ENCODE data around the gene ISCA2.

The ISCA2 gene

DNA sequence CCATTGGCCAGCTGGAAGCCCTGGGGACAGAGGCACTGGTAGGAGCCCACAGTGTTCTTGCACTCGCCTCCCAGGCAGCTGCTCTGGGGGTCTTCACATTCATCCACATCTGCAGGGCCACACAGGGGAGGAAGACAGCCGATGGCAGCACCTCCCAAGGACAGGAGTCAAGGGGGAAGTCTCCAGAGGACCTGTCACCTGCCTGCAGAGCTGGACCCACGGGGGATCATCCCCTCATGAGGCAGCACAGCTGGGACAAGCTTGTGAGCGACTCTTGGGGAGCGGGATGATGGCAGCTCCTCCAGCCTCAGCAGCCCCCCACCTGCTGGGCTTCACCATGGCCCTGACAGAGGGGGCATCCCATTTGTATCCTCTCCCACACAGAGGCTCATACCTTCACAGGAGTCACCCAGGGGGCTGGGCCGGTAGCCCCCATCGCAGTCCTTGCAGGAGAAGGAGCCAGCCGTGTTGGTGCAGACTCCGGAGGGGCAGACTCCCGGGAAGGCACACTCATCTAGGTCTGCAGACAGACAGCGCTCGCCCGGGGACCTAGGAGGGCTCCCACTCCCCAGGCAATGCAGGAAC lies 15.4 kb downstream of the ISCA2 start:
- DNase-seq, result no peak

DNA sequence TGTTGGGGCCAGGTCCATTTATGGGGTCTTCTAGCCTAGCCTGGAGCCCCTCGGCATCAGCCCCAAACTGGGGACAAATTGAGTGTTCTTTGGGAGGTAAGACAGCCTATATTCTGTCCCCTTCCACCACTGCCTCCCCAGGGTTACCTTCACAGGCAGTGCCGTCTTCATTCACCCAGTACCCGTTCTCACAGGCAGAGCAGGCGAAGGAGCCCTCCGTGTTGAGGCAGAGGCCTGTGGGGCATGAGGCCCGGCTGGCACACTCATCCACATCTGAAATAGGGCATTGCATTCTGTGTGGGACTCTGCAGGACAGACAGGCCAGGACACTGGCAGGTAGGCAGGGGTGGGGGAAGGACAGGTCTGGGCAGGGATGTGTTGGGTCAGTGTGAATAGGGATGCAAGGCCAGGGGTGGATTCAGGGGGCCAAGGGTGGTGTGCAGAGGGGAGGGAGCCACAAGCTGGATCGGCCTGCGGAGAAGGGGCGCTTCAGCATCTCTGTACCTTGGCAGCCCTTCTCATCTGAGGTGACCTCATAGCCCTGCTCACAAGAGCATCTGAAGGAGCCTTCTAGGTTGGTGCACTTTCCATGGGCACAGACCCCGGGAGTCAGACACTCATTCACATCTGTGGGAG lies 16.1 kb downstream of the ISCA2 start:
- DNase-seq, result no peak

DNA sequence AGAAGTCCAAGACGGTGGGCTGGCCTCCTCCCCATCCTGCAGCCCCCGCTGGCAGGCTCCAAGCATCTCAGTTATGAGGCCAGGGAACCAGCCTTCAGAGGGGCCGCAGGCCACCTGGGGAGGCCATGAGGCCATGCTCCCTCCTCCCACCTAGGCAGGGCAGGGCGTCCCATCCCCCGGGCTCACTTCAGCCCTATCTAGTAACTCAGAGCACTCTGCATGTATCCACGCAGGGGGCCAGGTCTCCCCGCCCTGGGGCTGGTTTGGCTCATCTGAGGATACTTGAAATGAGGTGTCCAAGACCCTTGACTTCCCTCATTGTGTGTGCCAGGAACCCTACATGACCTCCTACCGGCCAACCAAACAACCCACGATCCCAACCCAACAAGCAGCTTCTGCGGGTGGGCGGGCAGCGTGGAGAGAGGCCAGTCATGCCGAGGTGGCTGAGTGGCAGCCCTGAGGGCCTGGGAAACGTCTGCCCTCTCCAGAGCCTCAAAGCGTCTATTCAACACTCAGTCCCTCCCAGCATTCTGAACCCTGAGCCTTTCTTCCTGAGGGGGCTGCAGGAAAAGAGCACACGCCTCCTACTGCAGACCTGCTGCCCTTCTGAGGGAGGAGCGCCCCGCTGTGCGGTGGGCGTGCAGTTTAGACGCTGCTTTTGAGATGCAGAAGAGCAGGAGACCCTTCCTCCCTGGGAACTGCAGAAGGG lies 16.8 kb downstream of the ISCA2 start:
- DNase-seq, result no peak

DNA sequence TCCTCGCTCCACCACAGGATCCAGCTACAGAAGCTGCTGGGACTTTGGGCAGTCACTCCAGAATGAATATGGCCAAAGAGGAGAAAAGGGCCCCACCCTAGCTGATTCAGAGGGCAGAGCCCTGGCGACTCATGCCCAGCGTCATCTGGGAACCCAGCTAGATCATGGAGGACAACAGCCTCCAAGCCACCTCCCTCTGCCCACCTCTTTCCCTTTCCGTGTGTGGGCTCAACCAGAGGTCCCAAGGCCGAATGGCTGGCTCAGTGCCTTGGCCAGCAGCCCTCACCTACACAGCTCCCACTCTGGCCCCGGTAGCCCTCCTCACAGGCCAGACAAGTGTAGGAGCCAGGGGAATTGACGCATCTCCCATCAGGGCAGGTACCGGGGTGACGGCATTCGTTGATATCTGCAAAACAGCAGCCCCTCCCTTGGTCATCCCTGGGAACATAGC lies 17.4 kb downstream of the ISCA2 start:
- no peak for DNase-seq

DNA sequence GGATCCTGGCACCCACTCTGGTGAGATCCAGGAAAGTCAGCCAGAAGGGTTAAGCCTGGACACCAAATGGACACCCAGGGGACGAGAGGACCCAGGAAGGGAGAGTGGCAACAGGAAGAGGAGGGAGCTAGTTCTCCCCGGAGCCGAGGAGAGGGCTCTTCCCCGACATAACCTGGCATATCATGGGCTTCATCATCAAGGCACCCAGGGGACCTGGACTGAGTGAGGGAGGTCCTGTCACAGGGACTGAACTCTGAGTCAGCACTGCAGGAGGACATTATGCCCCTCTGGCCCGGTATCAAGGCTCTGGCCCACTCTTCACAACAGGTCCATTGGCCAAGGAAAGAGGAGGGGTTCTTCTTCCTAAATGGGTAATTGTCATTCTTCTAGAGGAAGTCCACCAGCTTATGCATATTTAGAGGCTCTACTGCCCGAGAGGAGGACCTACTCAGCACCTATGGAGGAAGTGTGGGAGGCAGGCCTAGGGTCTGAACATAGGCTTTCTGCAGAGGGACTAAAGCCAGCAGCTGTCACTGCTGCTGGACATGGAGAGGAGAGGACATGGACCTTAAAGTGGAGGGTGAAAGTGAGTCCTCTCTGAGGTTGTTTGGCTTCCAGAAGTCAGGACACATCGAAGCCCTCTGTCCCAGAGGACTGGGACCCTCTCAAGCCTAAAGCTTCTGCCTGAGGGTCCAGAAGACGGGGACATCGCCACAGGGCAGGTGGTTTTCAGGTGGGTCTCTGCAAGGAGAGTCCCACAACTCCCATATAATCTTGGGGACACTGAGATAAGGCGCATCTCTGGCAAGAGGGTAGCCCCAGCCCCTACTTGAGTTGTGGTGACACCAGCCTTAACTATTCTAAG lies 18.6 kb downstream of the ISCA2 start:
- DNase-seq, result no peak

DNA sequence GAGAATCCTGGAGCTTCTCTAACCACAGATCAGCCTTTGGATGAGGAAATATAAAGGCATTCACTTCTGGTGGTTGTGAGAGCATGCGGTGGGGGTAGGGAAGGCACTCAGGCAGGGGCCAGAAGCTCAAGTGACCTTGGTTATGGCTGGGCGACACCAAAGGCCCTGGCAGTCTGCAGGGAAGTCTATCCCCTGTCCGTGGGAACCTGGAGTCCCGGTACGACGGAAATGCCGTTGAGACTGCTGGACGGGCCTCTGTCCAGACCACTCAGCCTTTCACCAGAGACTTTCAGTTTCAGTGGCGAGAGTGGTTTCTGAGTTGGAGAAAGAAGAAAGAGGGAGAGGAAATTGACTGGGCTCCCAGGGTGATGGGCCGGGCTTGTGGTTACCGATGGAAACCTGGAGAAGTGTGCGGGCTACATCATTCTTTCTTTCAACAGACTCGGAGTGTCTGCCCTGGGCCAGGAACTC lies 20.9 kb downstream of the ISCA2 start:
- DNase-seq, result no peak

DNA sequence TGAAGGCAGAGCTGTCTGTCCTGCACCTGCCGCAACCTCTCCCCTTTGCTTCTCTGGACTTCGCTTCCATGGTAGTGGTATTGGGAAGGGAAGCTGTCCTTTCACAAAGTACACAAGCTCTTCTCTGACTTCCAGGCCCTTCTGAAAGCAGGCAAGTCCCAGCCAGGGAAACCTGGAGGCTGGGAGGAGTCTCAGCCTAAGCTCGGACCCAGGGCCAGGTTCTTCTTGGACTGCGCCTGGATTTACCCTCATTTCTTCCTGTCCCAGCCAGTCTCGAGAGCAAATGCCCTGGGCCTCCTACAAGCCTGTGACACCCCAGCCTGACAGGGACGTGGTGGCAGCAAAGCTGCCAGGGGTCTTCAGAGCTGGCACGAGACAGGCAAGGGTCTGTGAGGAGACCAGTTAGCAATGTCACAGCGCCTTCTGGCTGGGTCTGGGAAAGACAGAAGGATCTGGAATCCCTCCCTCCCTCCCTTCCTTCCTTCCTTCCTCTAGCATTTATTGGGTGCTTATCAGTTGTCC lies 22.4 kb downstream of the ISCA2 start:
- DNase-seq, result no peak

DNA sequence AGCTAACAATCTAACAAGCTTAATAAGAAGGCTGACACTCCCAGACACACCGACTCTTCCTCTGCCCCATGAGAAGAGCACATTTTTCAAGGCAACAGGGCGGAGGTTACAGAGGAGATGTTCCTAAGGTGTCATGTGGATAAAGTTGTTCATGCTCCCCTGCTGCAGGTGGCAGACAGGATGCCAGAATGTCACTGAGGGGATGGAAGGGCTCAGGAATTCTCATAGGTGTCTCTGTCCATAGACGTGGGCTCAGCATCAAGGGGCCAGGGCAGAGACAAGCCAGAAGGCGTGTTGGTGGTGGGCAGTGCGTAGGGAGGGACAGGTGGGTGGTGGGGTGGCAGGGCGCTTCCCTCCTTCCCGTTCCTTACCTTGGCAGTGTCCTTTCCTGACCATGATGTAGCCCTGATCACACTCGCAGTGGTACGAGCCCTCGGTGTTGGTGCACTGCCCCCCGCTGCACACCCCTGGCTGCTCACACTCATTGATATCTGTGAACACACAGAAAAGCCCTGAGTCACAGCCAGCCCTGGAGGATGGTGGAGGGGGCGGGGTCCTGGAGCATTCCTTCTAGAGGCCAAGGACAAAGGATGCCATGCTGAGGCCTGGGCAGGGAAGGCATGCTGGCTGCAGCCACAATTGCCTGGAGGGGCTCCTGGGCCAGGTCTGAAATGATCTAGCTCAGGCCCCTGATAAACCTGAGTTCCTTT lies 23.0 kb downstream of the ISCA2 start:
- no peak for DNase-seq

DNA sequence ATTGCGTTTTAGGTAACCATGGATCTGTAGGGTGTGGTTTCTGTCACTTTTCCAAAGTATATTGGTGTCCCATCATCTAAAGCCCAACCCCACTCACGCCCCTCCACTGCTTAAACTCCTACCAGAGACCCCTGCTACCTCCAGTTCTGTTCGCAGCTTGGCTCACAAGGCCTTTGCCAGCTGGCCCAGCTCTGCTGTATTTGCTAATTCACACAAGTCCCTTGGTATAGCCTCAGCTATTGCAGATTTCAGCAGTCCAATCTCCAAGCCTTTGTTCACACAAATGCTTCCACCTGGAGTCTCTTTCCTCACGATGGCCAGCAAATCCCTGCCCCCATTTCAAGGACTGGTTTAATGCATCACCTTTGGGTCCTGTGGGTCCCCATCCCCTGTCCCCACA lies 24.2 kb downstream of the ISCA2 start:
- DNase-seq, result no peak

DNA sequence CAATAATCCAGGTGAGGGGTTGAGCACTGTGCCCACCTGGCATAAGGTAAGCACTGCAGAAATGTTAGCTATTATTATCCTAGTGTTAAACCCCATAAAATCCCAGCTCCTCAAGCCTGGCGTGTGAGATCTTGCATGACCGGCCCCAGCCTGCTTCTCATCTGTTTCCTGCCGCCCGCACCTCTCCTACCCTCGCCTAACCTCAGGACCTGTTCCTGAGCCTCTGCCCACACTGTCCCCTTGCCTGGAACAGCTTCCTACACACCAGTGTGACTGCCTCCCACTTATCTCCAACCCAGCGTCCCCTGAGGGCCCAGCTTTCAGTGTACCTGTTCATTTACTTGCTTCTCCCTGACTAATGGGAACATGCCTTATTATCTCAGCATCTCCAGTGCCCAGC lies 24.7 kb downstream of the ISCA2 start:
- DNase-seq, result no peak

DNA sequence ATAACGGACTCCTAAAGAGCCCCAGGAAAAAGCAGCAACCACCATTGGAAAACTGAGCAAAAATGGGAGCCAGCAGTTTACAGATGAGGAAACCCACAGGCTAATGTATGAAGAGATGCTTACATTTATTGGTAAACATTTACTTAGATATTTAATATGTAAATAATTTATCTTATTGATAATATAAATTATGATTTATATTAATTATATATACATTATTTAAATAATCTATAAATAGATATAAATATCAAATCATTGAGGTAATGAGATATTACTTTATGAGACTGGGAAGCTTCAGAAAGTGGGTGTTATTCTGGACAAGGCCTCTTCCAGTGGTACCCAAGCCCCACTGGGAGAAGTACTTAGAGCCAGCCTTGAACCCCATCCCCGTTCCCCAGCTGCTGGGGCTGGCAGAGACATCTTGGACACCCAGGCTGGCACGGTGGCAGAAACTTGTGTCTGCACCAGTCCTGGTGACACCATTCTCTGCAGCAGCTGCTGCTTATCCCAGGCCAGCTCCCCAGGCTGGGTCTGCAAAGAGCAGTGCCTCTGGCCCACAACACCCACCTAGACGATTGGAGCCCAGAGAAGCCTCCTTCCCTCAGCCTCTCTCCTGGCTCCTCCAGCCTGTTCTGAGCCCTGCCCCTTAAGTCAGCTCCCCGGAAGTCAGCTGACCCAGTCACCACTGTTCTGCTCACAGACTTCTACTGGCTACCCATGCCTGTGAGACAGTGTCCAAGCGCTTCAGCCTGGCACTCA lies 25.9 kb downstream of the ISCA2 start:
- no peak for DNase-seq

DNA sequence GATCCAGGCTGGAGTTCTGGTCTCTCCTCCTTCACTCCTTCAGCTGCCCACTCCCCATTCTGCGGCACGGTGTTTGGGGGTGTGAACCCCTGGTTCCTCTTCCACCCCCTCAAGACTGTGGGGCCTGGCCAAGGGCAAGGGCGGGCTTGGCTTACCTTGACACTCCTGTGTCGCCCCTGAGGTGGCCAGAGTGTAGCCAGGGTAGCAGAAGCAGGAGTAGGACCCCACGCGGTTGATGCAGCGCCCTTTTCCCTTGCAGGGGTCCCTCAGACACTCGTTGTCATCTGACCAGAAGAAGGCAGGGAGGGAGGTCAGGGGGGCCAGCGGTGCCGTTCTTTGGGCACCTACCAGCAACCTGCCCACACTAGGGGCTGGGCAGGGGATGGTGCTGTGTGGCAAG lies 28.2 kb downstream of the ISCA2 start:
- DNase-seq, result no peak

DNA sequence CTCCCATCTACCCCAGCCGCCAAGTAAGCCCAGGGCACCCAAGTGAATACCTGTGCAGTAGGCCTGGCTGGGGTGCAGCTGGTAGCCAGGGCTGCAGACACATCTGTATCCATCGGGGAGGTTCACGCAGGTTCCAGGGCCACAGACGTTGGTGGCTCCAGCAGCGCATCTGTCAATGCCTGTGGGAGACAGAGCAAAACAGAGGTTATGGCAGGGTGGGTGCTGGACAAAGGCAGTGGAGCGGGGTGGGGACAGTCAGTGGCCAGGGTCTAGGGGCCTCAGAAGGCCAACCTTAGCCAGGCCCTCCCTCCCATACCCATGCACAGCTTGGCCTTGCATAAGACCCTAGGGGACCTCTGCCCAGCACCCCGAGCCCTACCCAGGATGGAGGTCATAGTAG lies 29.2 kb downstream of the ISCA2 start:
- no peak for DNase-seq

DNA sequence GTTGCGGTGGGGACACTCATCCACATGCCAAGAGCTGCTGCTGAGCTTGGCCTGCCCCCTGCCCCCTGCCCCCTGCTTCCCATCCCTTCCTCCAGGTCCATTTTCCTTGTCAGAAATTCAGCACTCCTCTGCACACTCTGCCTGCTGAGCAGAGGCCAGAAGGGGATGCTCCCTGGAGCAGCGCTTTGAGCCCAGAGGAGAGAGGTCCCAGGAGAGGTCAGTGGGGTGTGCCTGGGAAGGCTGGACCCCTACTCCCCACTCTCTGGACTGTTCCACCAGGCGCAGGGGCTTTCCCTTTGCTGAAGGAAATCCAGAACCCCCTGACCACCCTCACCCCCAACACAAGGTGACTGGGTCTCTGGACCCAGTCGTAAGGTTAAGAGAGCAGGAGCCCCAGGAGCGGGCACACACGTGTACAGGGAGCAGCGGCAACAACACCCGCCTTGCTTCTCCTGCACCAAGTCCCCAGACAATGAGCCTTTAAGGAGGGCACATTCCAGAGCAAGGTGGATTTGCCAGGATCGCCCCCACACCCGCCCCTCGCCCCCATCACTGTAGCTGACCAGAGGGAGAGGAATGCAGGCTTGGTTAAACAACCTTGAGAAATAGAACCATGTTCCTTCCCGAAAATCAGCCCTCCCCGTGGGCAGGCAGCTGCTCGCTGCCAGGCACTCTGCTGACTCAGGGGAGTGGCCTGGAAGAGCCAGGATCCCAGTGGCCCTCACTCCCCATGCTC lies 30.7 kb downstream of the ISCA2 start:
- DNase-seq, result no peak

DNA sequence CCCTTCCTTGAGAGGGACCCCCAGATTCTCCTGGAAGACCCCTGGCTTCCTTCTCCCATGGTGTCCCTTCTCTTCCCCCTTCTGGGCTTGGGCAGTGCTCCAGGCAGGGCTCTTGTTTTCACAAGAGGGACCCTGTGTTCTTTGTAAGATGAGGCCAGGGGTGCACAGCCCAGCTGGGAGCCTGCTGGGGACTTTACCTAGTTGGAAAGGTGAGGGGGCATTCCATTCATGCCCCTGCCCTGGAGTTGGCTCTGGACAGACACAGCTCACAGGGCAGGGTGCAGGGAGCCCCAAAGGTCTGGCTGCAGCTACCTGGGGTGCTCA lies 31.2 kb downstream of the ISCA2 start:
- no peak for DNase-seq

DNA sequence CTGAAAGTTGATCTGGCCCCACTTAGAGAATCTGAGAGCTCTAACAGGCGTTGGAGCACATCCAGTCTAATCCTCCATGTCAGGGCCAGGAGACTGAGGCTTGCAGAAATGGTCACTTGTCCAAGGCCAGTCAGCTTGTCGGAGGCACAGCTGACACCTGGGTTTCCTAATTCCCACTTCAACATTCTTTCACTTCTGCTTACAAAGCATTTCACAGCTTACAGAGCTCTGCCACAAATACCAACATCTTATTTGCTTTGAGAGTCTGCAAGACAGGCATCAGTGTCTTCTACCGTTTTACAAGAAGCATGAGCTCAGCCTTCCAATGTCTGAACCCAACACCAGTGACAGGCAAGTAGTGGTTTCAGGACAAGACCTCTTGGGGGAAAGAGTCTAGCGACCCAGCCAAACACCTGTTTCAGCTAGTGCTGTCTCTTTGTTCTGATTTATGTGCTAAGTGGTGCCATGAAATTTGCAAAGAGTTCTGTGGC lies 31.8 kb downstream of the ISCA2 start:
- no peak for DNase-seq

DNA sequence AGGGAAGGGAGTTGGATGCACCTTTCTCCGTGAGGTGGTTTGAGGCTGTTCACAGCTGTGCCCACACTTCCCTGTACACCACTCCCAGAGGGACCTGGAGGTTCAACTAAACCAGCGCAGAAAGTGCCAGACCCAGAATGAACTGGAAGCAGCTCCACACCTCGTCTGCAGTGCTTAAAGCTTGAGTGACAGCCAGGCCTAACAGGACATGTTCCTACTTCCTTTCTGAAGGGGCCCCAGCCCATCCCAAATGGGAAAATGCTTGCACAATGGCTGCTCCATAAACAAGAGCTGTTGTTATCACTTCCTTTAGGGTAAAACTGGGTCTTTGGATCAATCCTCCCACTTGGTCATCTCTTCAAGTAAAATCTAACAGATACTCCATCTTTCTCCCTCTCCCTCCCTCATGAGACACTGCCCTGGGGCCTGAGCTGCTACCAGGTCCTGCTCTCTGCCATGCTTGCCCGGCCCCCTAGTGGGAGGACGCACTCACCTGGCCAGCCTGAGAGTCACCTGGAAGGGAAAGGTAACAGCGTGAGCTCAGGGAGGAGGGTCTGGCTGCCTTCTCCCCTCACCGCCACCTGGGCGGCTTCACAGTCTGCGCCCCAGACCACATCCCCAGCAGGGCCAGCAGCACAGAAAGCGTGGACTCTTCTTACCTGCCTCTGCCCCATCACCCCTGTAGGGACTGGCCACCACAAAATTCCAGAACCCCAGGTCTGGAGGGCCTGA lies 33.5 kb downstream of the ISCA2 start:
- no peak for DNase-seq

DNA sequence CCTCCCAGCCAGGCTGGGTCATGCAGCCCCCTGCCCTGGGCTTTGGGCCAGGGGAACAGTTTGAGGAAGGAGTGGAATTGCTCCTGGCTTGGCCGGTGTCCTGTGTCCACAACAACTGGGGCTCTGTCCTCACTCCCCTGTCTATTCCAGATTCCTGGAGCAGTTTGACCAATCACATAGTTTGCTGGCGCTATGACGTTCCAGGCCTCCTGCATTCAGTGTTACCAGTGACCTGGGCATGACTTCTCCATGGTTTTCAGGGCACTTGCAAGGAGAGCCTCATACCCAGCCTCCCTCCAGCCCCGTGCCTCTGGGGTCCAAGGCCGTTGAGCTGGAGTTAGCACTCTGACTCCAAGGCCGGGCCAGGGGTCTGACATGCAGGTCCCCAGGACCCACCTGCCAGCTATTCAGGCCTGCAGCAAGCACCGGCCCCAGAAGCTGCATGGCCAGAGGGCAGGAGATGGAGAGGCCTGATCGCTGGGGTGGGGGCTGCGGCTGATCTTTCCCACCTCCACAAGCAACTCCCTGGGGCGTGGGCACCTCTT lies 34.2 kb downstream of the ISCA2 start:
- DNase-seq, result no peak

DNA sequence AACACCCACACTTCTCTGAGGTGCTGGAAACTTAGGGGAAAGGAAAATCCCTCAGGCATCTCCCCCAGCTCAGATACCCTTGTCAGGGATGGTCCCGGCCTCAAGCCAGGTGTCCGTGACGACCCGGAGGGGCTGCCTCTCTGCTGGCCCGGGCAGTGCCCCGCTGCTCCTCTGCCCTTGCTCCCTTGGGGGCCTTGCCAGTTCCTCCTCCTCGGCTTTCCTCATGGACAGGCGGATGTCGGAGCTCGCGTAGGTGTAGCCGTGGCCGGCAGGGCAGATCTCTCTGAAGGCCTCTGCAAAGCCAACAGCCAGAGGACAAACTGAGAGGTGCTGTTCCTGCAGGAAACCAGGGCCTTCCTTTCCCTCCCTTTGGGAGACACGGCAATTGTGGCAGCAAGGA lies 34.8 kb downstream of the ISCA2 start:
- DNase-seq, result no peak

DNA sequence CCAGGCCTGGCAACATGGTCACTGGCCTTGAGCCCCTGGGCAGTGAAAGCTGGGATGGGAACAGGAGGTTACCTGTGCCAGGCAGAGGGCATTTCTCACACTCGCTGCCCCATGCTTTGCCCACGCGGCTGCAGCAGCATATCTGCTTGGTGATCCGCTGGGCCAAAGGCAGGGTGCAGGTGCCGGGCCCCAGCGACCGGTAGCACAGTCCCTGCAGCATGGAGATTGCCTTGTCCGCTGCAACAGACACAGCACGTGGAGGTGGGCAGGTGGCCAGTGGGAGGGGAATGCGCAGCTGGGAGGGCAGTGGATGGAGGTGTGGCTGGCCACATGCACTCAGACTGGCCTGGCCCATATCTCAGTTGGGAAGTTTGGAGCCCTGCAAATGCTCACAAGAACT lies 35.3 kb downstream of the ISCA2 start:
- no peak for DNase-seq
